Endothelial cell of umbilical vein (primary cell): ENCODE data around the gene CLEC14A.

Experiments used
- EZH2 ChIP-seq: IDR thresholded peaks from 2 replicates; pipeline ENCODE4 v1.6.1; 2012; ENCODE audit warnings: borderline replicate concordance, low read depth, mild to moderate bottlenecking, moderate library complexity, low read length, inconsistent platforms; ENCODE audit not compliant: severe bottlenecking
- FOS ChIP-seq: IDR thresholded peaks from 2 replicates; pipeline ENCODE4 v1.6.1; 2011; ENCODE audit warnings: mild to moderate bottlenecking, low read length, moderate library complexity, borderline replicate concordance; ENCODE audit not compliant: insufficient read depth
- GATA2 ChIP-seq: IDR thresholded peaks from 2 replicates; pipeline ENCODE4 v1.7.0; 2011; ENCODE audit warnings: low read depth, mild to moderate bottlenecking, moderate library complexity, mixed read lengths, low read length; ENCODE audit not compliant: insufficient read length, insufficient read depth
- JUN ChIP-seq: IDR thresholded peaks from 2 replicates; pipeline ENCODE4 v1.6.1; 2011; ENCODE audit warnings: borderline replicate concordance, low read depth; ENCODE audit not compliant: insufficient read length, insufficient read depth
- MYC ChIP-seq: IDR thresholded peaks from one replicate; pipeline ENCODE4 v1.6.1; 2011; ENCODE audit warnings: mild to moderate bottlenecking, low read depth, low read length
- POLR2A ChIP-seq: IDR thresholded peaks from 2 replicates; pipeline ENCODE4 v1.6.1; 2012; ENCODE audit warnings: low read depth, mild to moderate bottlenecking, control low read depth, low read length
- POLR2AphosphoS5 ChIP-seq: IDR thresholded peaks from 2 replicates; pipeline ENCODE4 v1.6.1; 2012; ENCODE audit warnings: low read depth, mild to moderate bottlenecking, control low read depth, low read length, moderate library complexity; ENCODE audit not compliant: insufficient read depth
- TF ChIP-seq, protein P1 (sequence below), 2 donors: IDR thresholded peaks; 1 replicate in 1 of 2; 2 replicates in 1 of 2; pipeline ENCODE4 v1.5.1; 2011; ENCODE audit warnings: low read length in 2 of 2, mild to moderate bottlenecking in 2 of 2, moderate library complexity in 2 of 2, control low read depth in 1 of 2, inconsistent platforms in 1 of 2, low read depth in 1 of 2; ENCODE audit not compliant: insufficient read depth in 1 of 2; ENCODE audit errors: extremely low read depth in 1 of 2
- TF ChIP-seq, protein P2 (sequence below): IDR thresholded peaks from 2 replicates; pipeline ENCODE4 v1.6.1; 2011; ENCODE audit not compliant: insufficient read depth, insufficient read length

- TF ChIP-seq EZH2 (no peak), POLR2A (no peak), JUN (no peak), FOS (peak; percentile 6), POLR2AphosphoS5 (no peak), MYC (no peak), GATA2 (no peak)
- TF ChIP-seq, protein P1, sequence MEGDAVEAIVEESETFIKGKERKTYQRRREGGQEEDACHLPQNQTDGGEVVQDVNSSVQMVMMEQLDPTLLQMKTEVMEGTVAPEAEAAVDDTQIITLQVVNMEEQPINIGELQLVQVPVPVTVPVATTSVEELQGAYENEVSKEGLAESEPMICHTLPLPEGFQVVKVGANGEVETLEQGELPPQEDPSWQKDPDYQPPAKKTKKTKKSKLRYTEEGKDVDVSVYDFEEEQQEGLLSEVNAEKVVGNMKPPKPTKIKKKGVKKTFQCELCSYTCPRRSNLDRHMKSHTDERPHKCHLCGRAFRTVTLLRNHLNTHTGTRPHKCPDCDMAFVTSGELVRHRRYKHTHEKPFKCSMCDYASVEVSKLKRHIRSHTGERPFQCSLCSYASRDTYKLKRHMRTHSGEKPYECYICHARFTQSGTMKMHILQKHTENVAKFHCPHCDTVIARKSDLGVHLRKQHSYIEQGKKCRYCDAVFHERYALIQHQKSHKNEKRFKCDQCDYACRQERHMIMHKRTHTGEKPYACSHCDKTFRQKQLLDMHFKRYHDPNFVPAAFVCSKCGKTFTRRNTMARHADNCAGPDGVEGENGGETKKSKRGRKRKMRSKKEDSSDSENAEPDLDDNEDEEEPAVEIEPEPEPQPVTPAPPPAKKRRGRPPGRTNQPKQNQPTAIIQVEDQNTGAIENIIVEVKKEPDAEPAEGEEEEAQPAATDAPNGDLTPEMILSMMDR (IDR thresholded peaks at IDR 0.05; ENCODE audit: extremely low read depth in 1 of 2, insufficient read depth in 1 of 2, low read depth in 1 of 2, low read length in 2 of 2): peak; percentile 47 to 56
- TF ChIP-seq, protein P2, sequence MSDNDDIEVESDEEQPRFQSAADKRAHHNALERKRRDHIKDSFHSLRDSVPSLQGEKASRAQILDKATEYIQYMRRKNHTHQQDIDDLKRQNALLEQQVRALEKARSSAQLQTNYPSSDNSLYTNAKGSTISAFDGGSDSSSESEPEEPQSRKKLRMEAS: no peak
Measured at GRCh38 chr14:38256533-38256840, 594 bp upstream of the CLEC14A start.
